Loucy (cell line): ENCODE measurements around the gene NEMF.

Experiments used
- CTCF ChIP-seq: fragments of 200-600 bp; sonication (generic); conservative IDR thresholded peaks from 2 replicates; pipeline ENCODE4 v1.5.1; 2014; ENCODE audit warnings: mild to moderate bottlenecking, antibody characterized with exemption, low read length
- EZH2phosphoT487 ChIP-seq: fragments of 200-600 bp; IDR thresholded peaks from 2 replicates; pipeline ENCODE4 v1.6.1; 2018; ENCODE audit warnings: antibody characterized with exemption, mild to moderate bottlenecking, moderate library complexity, borderline replicate concordance

GRCh38 chr14:49767270-49767570 lies 85.4 kb downstream of the NEMF start:
- TF ChIP-seq CTCF = no peak
- TF ChIP-seq EZH2phosphoT487 = no peak
